ENCODE data around the gene TNFAIP8.
"Not testable (repeated sequence)": the region's sequence is repeated elsewhere in the genome, so short reads cannot be mapped to it uniquely, and the experiment has no call there.

GRCh38 chr5:119439632-119440031 is 83.8 kb downstream of the TNFAIP8 start:
- not testable (repeated sequence) for TF ChIP-seq CTCF, POLR2A (IDR thresholded peaks at IDR 0.05)

Data from heart left ventricle (tissue), 13 donors.